Skeletal muscle tissue (tissue), 4 donors: ENCODE data around the gene PHF21A. TPM values are rescaled to one million over a fixed set of nuclear protein-coding genes. Genes with fewer than 3 reads are reported as not detected.

ENCODE experiments used
- H3K27ac ChIP-seq: one replicate; pipeline ENCODE4 v1.7.0; 2013; ENCODE audit warnings: mild to moderate bottlenecking, low read depth, low read length, inconsistent platforms
- H3K27me3 ChIP-seq, 3 donors: one replicate each; pipeline ENCODE4 v1.7.0; 2013; ENCODE audit warnings: low read length in 3 of 3; ENCODE audit not compliant: control insufficient read depth in 3 of 3, insufficient read depth in 3 of 3
- H3K36me3 ChIP-seq, 3 donors: one replicate each; pipeline ENCODE4 v1.7.0; 2013; ENCODE audit warnings: low read length in 3 of 3; ENCODE audit not compliant: control insufficient read depth in 3 of 3, insufficient read depth in 3 of 3
- H3K4me1 ChIP-seq, 3 donors: one replicate each; pipeline ENCODE4 v1.7.0; 2013; ENCODE audit warnings: low read length in 3 of 3, mild to moderate bottlenecking in 3 of 3; ENCODE audit not compliant: control insufficient read depth in 3 of 3, insufficient read depth in 3 of 3
- H3K4me3 ChIP-seq, 3 donors: one replicate each; pipeline ENCODE4 v1.7.0; 2013; ENCODE audit warnings: low read length in 3 of 3
- H3K9ac ChIP-seq, 3 donors: one replicate each; pipeline ENCODE4 v1.7.0; 2013; ENCODE audit warnings: low read length in 3 of 3, mild to moderate bottlenecking in 3 of 3, moderate library complexity in 2 of 3, low read depth in 1 of 3
- H3K9me3 ChIP-seq, 3 donors: one replicate each; pipeline ENCODE4 v1.7.0; 2013; ENCODE audit warnings: low read length in 3 of 3; ENCODE audit not compliant: control insufficient read depth in 3 of 3
- total RNA-seq: library from RNA; depleted of rRNA; stranded (reverse); fragments of >200 nt; gene quantifications from one replicate; pipeline ENCODE4 v1.2.3, GENCODE V29; 2014
- donor health status: Osteomylitis.

Gene PHF21A
- total RNA-seq, 1 donor from 2014 or later: 16.2 TPM

- peaks cover 14 to 19% (median 16%) of the 10 kb centered on the region in 3 donors for H3K4me1 ChIP-seq
- no peak within 1 kb of the TSS for H3K4me3 ChIP-seq
- no peaks in the 10 kb centered on the region for H3K9me3 ChIP-seq
- H3K36me3 ChIP-seq: no peaks in the 10 kb centered on the region
- H3K27me3 ChIP-seq: peaks cover 28 to 41% (median 29%) of the 10 kb centered on the region in 3 donors
- H3K9ac ChIP-seq: no peak within 1 kb of the TSS
- no peak within 1 kb of the TSS for H3K27ac ChIP-seq
Observed at GRCh38 chr11:45922425-45923082, 198.7 kb downstream of the PHF21A start, which contains the start of gene LARGE2. Gene LARGE2, plus strand, starts transcription at chr11:45922656. Its CDS starts 227 bp downstream, at chr11:45922883.

- peaks cover 28 to 34% (median 29%) of the 10 kb centered on the region in 3 donors for H3K27me3 ChIP-seq
- no peaks in the 10 kb centered on the region for H3K36me3 ChIP-seq
- peaks cover 21 to 26% (median 23%) of the 10 kb centered on the region in 3 donors for H3K4me1 ChIP-seq
Observed at GRCh38 chr11:45921561-45922424, 199.5 kb downstream of the PHF21A start.

GRCh38 chr11:45920531-45921477, 200.4 kb downstream of the PHF21A start:
- Histone ChIP-seq H3K36me3 (peaks cover 0 to 4% (median 4%) of the 10 kb centered on the region in 3 donors), H3K4me1 (peaks cover 28 to 35% (median 29%) of the 10 kb centered on the region in 3 donors), H3K4me3 (no peak overlapping the region), H3K27me3 (peaks cover 20 to 24% (median 22%) of the 10 kb centered on the region in 3 donors), H3K9me3 (no peaks in the 10 kb centered on the region), H3K27ac (no peak overlapping the region), H3K9ac (no peak overlapping the region)

More at GRCh38 chr11:45921561-45922424, 199.5 kb downstream of the PHF21A start:
- no peak overlapping the region for H3K4me3 ChIP-seq
- no peaks in the 10 kb centered on the region for H3K9me3 ChIP-seq
- H3K27ac ChIP-seq: no peak overlapping the region
- no peak overlapping the region for H3K9ac ChIP-seq

GRCh38 chr11:45919806-45920530, 201.3 kb downstream of the PHF21A start:
- Histone ChIP-seq H3K27me3 (peaks cover 20 to 23% (median 22%) of the 10 kb centered on the region in 3 donors), H3K4me1 (peaks cover 28 to 35% (median 29%) of the 10 kb centered on the region in 3 donors), H3K9me3 (no peaks in the 10 kb centered on the region), H3K4me3 (no peak overlapping the region), H3K36me3 (peaks cover 6 to 12% (median 10%) of the 10 kb centered on the region in 3 donors), H3K9ac (no peak overlapping the region), H3K27ac (no peak overlapping the region)

- Histone ChIP-seq H3K4me3 (peak overlapping the region; percentile 88 to 99 (median 97)), H3K4me1 (peaks cover 28 to 35% (median 29%) of the 10 kb centered on the region in 3 donors), H3K27me3 (peaks cover 14 to 16% (median 15%) of the 10 kb centered on the region in 3 donors), H3K9me3 (no peaks in the 10 kb centered on the region), H3K27ac (peak overlapping the region; percentile 93), H3K9ac (peak overlapping the region in 2 of 3 donors; percentile 89 to 96), H3K36me3 (peaks cover 14 to 20% (median 19%) of the 10 kb centered on the region in 3 donors)
Observed at GRCh38 chr11:45918962-45919675, 202.1 kb downstream of the PHF21A start.

GRCh38 chr11:45918331-45918941, 202.8 kb downstream of the PHF21A start:
- Histone ChIP-seq H3K36me3 (peaks cover 21 to 27% (median 24%) of the 10 kb centered on the region in 3 donors), H3K27me3 (peaks cover 10 to 15% (median 11%) of the 10 kb centered on the region in 3 donors), H3K27ac (peak overlapping the region; percentile 93), H3K9ac (peak overlapping the region; percentile 89 to 97 (median 96)), H3K9me3 (no peaks in the 10 kb centered on the region), H3K4me1 (peaks cover 28 to 35% (median 29%) of the 10 kb centered on the region in 3 donors), H3K4me3 (peak overlapping the region; percentile 88 to 99 (median 97))

- Histone ChIP-seq H3K27ac (peak within 1 kb of the TSS; percentile 93), H3K4me3 (peak within 1 kb of the TSS; percentile 88 to 99 (median 97)), H3K4me1 (peaks cover 24 to 31% (median 25%) of the 10 kb centered on the region in 3 donors), H3K36me3 (peaks cover 27 to 32% (median 29%) of the 10 kb centered on the region in 3 donors), H3K9me3 (no peaks in the 10 kb centered on the region), H3K27me3 (peaks cover 4 to 8% (median 8%) of the 10 kb centered on the region in 3 donors), H3K9ac (peak within 1 kb of the TSS; percentile 89 to 97 (median 96))
Observed at GRCh38 chr11:45917623-45918330, 203.5 kb downstream of the PHF21A start, which contains the start of gene PEX16. Gene PEX16, minus strand, starts transcription at chr11:45917877. Its CDS starts 66 bp downstream, at chr11:45917811.

GRCh38 chr11:45917286-45917622, 204.0 kb downstream of the PHF21A start:
- Histone ChIP-seq H3K27ac (peak overlapping the region; percentile 93), H3K36me3 (peaks cover 27 to 32% (median 30%) of the 10 kb centered on the region in 3 donors), H3K4me1 (peaks cover 24 to 31% (median 25%) of the 10 kb centered on the region in 3 donors), H3K27me3 (peaks cover 0 to 8% (median 4%) of the 10 kb centered on the region in 3 donors), H3K4me3 (peak overlapping the region; percentile 88 to 99 (median 97)), H3K9ac (peak overlapping the region; percentile 89 to 97 (median 96)), H3K9me3 (no peaks in the 10 kb centered on the region)
